HepG2 (cell line): Measurements from ENCODE around the gene F12. TPM values are rescaled to one million over a fixed set of nuclear protein-coding genes. Genes with fewer than 3 reads are reported as not detected.

Experiments used
- CAMTA2 ChIP-seq: sonication (generic); formaldehyde crosslinking; IDR thresholded peaks from 2 replicates; pipeline ENCODE4 v1.4.0; 2020; ENCODE audit warnings: mild to moderate bottlenecking, missing genetic modification reagents, borderline replicate concordance
- CHCHD3 ChIP-seq: sonication (generic); formaldehyde crosslinking; IDR thresholded peaks from 2 replicates; pipeline ENCODE4 v1.8.0; 2022; ENCODE audit warnings: mild to moderate bottlenecking, missing genetic modification reagents, moderate library complexity
- KDM6A ChIP-seq: IDR thresholded peaks from 2 replicates; pipeline ENCODE4 v1.6.1; 2016; ENCODE audit warnings: low read depth
- KLF11 ChIP-seq: IDR thresholded peaks from 2 replicates; pipeline ENCODE4 v1.6.1; 2016; ENCODE audit warnings: missing compliant biosample characterization
- MIER3 ChIP-seq: IDR thresholded peaks from 2 replicates; pipeline ENCODE4 v1.6.1; 2016; ENCODE audit warnings: missing compliant biosample characterization, borderline replicate concordance
- MNT ChIP-seq: fragments of 450-650 bp; IDR thresholded peaks from 2 replicates; pipeline ENCODE4 v1.6.1; 2016
- POLR2AphosphoS2 ChIP-seq: IDR thresholded peaks from 2 replicates; pipeline ENCODE4 v1.6.1; 2011; ENCODE audit warnings: low read depth, low read length, improper control_type of control experiment
- SCMH1 ChIP-seq: sonication (generic); formaldehyde crosslinking; IDR thresholded peaks from 2 replicates; pipeline ENCODE4 v1.9.0; 2021; ENCODE audit warnings: missing genetic modification reagents, mild to moderate bottlenecking, borderline replicate concordance
- SRF ChIP-seq: IDR thresholded peaks from 2 replicates; pipeline ENCODE4 v1.6.1; 2011; ENCODE audit warnings: mild to moderate bottlenecking, low read depth, low read length, moderate library complexity
- UBTF ChIP-seq: sonication (generic); formaldehyde crosslinking; IDR thresholded peaks from 2 replicates; pipeline ENCODE4 v1.4.0; 2020; ENCODE audit warnings: mild to moderate bottlenecking, missing genetic modification reagents
- ZFP41 ChIP-seq: sonication (generic); formaldehyde crosslinking; IDR thresholded peaks from 2 replicates; pipeline ENCODE4 v1.4.0; 2020; ENCODE audit warnings: mild to moderate bottlenecking, missing genetic modification reagents, borderline replicate concordance
- ZGPAT ChIP-seq: IDR thresholded peaks from 2 replicates; pipeline ENCODE4 v1.6.1; 2016; ENCODE audit warnings: mild to moderate bottlenecking
- ZNF230 ChIP-seq: sonication (generic); formaldehyde crosslinking; IDR thresholded peaks from 2 replicates; pipeline ENCODE4 v1.4.0; 2020; ENCODE audit warnings: mild to moderate bottlenecking, missing genetic modification reagents
- ZNF543 ChIP-seq: sonication (generic); formaldehyde crosslinking; IDR thresholded peaks from 2 replicates; pipeline ENCODE4 v1.4.0; 2020; ENCODE audit warnings: mild to moderate bottlenecking, missing genetic modification reagents
- ZNF615 ChIP-seq: sonication (generic); formaldehyde crosslinking; IDR thresholded peaks from 2 replicates; pipeline ENCODE4 v1.5.0; 2020; ENCODE audit warnings: mild to moderate bottlenecking, missing genetic modification reagents, borderline replicate concordance
- ZNF878 ChIP-seq: sonication (generic); formaldehyde crosslinking; IDR thresholded peaks from 2 replicates; pipeline ENCODE4 v1.8.1; 2023; ENCODE audit warnings: mild to moderate bottlenecking, missing genetic modification reagents, moderate library complexity
- polyA plus RNA-seq, 8 experiments: library from polyadenylated mRNA; depleted of rRNA in 3 of 8; stranded (reverse) in 7 of 8; unstranded in 1 of 8; fragments of >200 nt; fragmentation: Illumina TruSeq in 4 of 8; extraction: Trizol in 4 of 8; gene quantifications; 2 replicates each; pipeline versions ENCODE4 v1.2.1 to v1.2.3, GENCODE V29; 2011 to 2016; ENCODE audit warnings: low read depth in 4 of 8, missing spikeins in 1 of 8, mixed read lengths in 1 of 8; ENCODE audit not compliant: insufficient read depth in 1 of 8
- total RNA-seq, 5 experiments: library from RNA; depleted of rRNA; stranded (reverse); fragments of >200 nt; fragmentation: Illumina TruSeq; extraction: Trizol; gene quantifications; 2 replicates each; pipeline ENCODE4 v1.2.3, GENCODE V29; 2016; ENCODE audit warnings: low read depth in 1 of 5
- TF ChIP-seq, protein P1 (sequence below): sonication (generic); formaldehyde crosslinking; IDR thresholded peaks from 2 replicates; pipeline ENCODE4 v1.4.0; 2020; ENCODE audit warnings: mild to moderate bottlenecking, missing genetic modification reagents
- TF ChIP-seq, protein P2 (sequence below): IDR thresholded peaks from 2 replicates; pipeline ENCODE4 v1.6.1; 2016

F12 gene
- total and polyA plus RNA-seq, 2 of the 13 experiments (the other 11 are each of a cell fraction or from before 2014, with no cell fraction given): 2.5 to 3.0 TPM

GRCh38 chr5:177455661-177456590 is 46.6 kb upstream of the F12 start (continued):
- TF ChIP-seq, protein P1, sequence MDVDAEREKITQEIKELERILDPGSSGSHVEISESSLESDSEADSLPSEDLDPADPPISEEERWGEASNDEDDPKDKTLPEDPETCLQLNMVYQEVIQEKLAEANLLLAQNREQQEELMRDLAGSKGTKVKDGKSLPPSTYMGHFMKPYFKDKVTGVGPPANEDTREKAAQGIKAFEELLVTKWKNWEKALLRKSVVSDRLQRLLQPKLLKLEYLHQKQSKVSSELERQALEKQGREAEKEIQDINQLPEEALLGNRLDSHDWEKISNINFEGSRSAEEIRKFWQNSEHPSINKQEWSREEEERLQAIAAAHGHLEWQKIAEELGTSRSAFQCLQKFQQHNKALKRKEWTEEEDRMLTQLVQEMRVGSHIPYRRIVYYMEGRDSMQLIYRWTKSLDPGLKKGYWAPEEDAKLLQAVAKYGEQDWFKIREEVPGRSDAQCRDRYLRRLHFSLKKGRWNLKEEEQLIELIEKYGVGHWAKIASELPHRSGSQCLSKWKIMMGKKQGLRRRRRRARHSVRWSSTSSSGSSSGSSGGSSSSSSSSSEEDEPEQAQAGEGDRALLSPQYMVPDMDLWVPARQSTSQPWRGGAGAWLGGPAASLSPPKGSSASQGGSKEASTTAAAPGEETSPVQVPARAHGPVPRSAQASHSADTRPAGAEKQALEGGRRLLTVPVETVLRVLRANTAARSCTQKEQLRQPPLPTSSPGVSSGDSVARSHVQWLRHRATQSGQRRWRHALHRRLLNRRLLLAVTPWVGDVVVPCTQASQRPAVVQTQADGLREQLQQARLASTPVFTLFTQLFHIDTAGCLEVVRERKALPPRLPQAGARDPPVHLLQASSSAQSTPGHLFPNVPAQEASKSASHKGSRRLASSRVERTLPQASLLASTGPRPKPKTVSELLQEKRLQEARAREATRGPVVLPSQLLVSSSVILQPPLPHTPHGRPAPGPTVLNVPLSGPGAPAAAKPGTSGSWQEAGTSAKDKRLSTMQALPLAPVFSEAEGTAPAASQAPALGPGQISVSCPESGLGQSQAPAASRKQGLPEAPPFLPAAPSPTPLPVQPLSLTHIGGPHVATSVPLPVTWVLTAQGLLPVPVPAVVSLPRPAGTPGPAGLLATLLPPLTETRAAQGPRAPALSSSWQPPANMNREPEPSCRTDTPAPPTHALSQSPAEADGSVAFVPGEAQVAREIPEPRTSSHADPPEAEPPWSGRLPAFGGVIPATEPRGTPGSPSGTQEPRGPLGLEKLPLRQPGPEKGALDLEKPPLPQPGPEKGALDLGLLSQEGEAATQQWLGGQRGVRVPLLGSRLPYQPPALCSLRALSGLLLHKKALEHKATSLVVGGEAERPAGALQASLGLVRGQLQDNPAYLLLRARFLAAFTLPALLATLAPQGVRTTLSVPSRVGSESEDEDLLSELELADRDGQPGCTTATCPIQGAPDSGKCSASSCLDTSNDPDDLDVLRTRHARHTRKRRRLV (CRISPR knock-in tag): no peak
- TF ChIP-seq SCMH1 (CRISPR knock-in tag) (no peak), ZFP41 (CRISPR knock-in tag) (no peak), KLF11 (CRISPR knock-in tag) (no peak), MNT (no peak), ZNF878 (CRISPR knock-in tag) (no peak), SRF (no peak), ZNF230 (CRISPR knock-in tag) (0 out of 2 replicates have a peak, but pooled peaks have one; percentile 57), CAMTA2 (CRISPR knock-in tag) (no peak; the same call in 1 of the 2 replicates), POLR2AphosphoS2 (no peak), ZGPAT (CRISPR knock-in tag) (no peak; the same call in 1 of the 2 replicates), ZNF543 (CRISPR knock-in tag) (no peak), KDM6A (CRISPR knock-in tag) (no peak), ZNF615 (CRISPR knock-in tag) (no peak), CHCHD3 (0 out of 2 replicates have a peak, but pooled peaks have one; percentile 42), MIER3 (CRISPR knock-in tag) (no peak), UBTF (CRISPR knock-in tag) (peak; percentile 75)
- TF ChIP-seq, protein P2, sequence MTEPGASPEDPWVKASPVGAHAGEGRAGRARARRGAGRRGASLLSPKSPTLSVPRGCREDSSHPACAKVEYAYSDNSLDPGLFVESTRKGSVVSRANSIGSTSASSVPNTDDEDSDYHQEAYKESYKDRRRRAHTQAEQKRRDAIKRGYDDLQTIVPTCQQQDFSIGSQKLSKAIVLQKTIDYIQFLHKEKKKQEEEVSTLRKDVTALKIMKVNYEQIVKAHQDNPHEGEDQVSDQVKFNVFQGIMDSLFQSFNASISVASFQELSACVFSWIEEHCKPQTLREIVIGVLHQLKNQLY (CRISPR knock-in tag): no peak
